ENCODE data around the gene SLC5A1.

Gene SLC5A1

GRCh38 chr22:32055069-32055468 is 12.0 kb downstream of the SLC5A1 start:
- H3K4me3 ChIP-seq (ENCODE audit: low read length) = no peak overlapping the region
- no peak overlapping the region for H3K9ac ChIP-seq (ENCODE audit: low read length)
- H3K36me3 ChIP-seq (ENCODE audit: control insufficient read depth, insufficient read depth, low read length) = no peaks in the 10 kb centered on the region
- no peaks in the 10 kb centered on the region for H3K4me1 ChIP-seq (ENCODE audit: control insufficient read depth, insufficient read depth, low read length)
- H3K27ac ChIP-seq (ENCODE audit: low read depth, low read length) = no peak overlapping the region
- no peaks in the 10 kb centered on the region for H3K27me3 ChIP-seq (ENCODE audit: control insufficient read depth, insufficient read depth, low read length)

DNA sequence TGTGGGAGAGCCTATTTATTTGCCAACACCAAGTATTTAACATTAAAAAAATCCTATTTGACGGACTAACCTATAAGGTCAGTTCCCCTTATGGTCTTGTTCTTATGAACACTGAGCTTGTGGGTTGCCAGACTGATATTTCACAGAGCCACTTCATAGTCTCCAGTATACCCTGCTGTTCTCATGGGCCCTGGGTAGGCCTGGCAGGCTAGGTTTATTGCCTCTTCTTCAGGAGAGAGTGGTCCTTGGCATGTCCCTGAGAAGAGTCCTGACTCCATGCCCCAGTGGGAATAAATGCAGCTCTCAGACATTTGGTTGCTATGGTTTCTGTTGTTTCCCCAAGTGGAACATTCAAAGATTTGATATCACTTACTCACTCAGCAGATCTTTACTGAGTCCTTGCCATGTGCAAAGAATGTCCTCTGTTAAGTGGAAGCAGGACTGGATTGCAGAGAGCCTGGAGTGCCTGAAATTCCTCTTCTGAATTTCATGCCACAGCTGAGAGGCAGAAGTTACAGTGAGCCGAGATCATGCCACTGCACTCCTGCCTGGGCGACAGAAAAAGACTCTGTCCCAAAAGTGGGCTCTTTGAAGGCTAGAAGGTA is 15.7 kb downstream of the SLC5A1 start:
- Histone ChIP-seq H3K4me3 (ENCODE audit: low read length) (no peak overlapping the region), H3K27me3 (ENCODE audit: control insufficient read depth, insufficient read depth, low read length) (no peaks in the 10 kb centered on the region), H3K27ac (ENCODE audit: low read depth, low read length) (no peak overlapping the region), H3K4me1 (ENCODE audit: control insufficient read depth, insufficient read depth, low read length) (no peaks in the 10 kb centered on the region), H3K36me3 (ENCODE audit: control insufficient read depth, insufficient read depth, low read length) (no peaks in the 10 kb centered on the region), H3K9ac (ENCODE audit: low read length) (no peak overlapping the region)

GRCh38 chr22:32059426-32059825 is 16.4 kb downstream of the SLC5A1 start:
- H3K9ac ChIP-seq (ENCODE audit: low read length) = no peak overlapping the region

GRCh38 chr22:32063701-32064100 is 20.6 kb downstream of the SLC5A1 start:
- H3K4me3 ChIP-seq (ENCODE audit: low read length) = no peak overlapping the region
- no peak overlapping the region for H3K9ac ChIP-seq (ENCODE audit: low read length)
- H3K27ac ChIP-seq (ENCODE audit: low read depth, low read length) = no peak overlapping the region
- no peaks in the 10 kb centered on the region for H3K36me3 ChIP-seq (ENCODE audit: control insufficient read depth, insufficient read depth, low read length)
- H3K4me1 ChIP-seq (ENCODE audit: control insufficient read depth, insufficient read depth, low read length) = no peaks in the 10 kb centered on the region
- no peaks in the 10 kb centered on the region for H3K27me3 ChIP-seq (ENCODE audit: control insufficient read depth, insufficient read depth, low read length)

More at GRCh38 chr22:32059426-32059825, 16.4 kb downstream of the SLC5A1 start:
- no peak overlapping the region for H3K4me3 ChIP-seq (ENCODE audit: low read length)
- H3K36me3 ChIP-seq (ENCODE audit: control insufficient read depth, insufficient read depth, low read length) = no peaks in the 10 kb centered on the region
- H3K27ac ChIP-seq (ENCODE audit: low read depth, low read length) = no peak overlapping the region
- H3K4me1 ChIP-seq (ENCODE audit: control insufficient read depth, insufficient read depth, low read length) = no peaks in the 10 kb centered on the region
- no peaks in the 10 kb centered on the region for H3K27me3 ChIP-seq (ENCODE audit: control insufficient read depth, insufficient read depth, low read length)

DNA sequence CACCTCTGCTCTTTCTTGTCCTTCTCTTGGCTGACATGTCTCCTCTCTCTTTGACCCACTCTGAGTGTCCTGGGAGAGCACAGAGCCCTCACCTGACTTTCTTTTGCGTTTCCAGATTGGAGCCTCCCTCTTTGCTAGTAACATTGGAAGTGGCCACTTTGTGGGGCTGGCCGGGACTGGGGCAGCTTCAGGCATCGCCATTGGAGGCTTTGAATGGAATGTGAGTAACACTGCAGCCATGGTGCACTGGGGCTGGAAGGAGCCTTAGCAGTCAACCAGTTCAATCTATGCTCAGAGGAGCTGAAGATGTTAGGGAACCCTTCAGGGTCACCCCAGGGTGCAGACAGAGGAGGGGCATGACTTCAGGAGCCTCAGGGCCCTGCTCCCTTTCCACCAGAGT is 23.8 kb downstream of the SLC5A1 start:
- Histone ChIP-seq H3K4me1 (ENCODE audit: control insufficient read depth, insufficient read depth, low read length) (no peaks in the 10 kb centered on the region), H3K27ac (ENCODE audit: low read depth, low read length) (no peak overlapping the region), H3K36me3 (ENCODE audit: control insufficient read depth, insufficient read depth, low read length) (no peaks in the 10 kb centered on the region)

GRCh38 chr22:32067613-32068012 is 24.6 kb downstream of the SLC5A1 start:
- H3K27me3 ChIP-seq (ENCODE audit: control insufficient read depth, insufficient read depth, low read length) = no peaks in the 10 kb centered on the region
- no peak overlapping the region for H3K9ac ChIP-seq (ENCODE audit: low read length)
- H3K4me1 ChIP-seq (ENCODE audit: control insufficient read depth, insufficient read depth, low read length) = no peaks in the 10 kb centered on the region
- no peak overlapping the region for H3K4me3 ChIP-seq (ENCODE audit: low read length)
- no peak overlapping the region for H3K27ac ChIP-seq (ENCODE audit: low read depth, low read length)
- no peaks in the 10 kb centered on the region for H3K36me3 ChIP-seq (ENCODE audit: control insufficient read depth, insufficient read depth, low read length)

More for the DNA sequence above, 23.8 kb downstream of the SLC5A1 start:
- no peak overlapping the region for H3K9ac ChIP-seq (ENCODE audit: low read length)
- no peak overlapping the region for H3K4me3 ChIP-seq (ENCODE audit: low read length)
- no peaks in the 10 kb centered on the region for H3K27me3 ChIP-seq (ENCODE audit: control insufficient read depth, insufficient read depth, low read length)

GRCh38 chr22:32069579-32070372 is 26.7 kb downstream of the SLC5A1 start:
- Histone ChIP-seq H3K4me3 (ENCODE audit: low read length) (no peak overlapping the region), H3K27ac (ENCODE audit: low read depth, low read length) (no peak overlapping the region), H3K9ac (ENCODE audit: low read length) (no peak overlapping the region), H3K4me1 (ENCODE audit: control insufficient read depth, insufficient read depth, low read length) (no peaks in the 10 kb centered on the region), H3K27me3 (ENCODE audit: control insufficient read depth, insufficient read depth, low read length) (no peaks in the 10 kb centered on the region), H3K36me3 (ENCODE audit: control insufficient read depth, insufficient read depth, low read length) (no peaks in the 10 kb centered on the region)

- Histone ChIP-seq H3K9ac (ENCODE audit: low read length) (no peak overlapping the region), H3K4me3 (ENCODE audit: low read length) (no peak overlapping the region), H3K4me1 (ENCODE audit: control insufficient read depth, insufficient read depth, low read length) (no peaks in the 10 kb centered on the region), H3K27ac (ENCODE audit: low read depth, low read length) (no peak overlapping the region), H3K36me3 (ENCODE audit: control insufficient read depth, insufficient read depth, low read length) (no peaks in the 10 kb centered on the region), H3K27me3 (ENCODE audit: control insufficient read depth, insufficient read depth, low read length) (no peaks in the 10 kb centered on the region)
Observed at GRCh38 chr22:32073262-32073661, 30.2 kb downstream of the SLC5A1 start.

- H3K27ac ChIP-seq (ENCODE audit: low read depth, low read length) = no peak overlapping the region
- no peak overlapping the region for H3K4me3 ChIP-seq (ENCODE audit: low read length)
- H3K4me1 ChIP-seq (ENCODE audit: control insufficient read depth, insufficient read depth, low read length) = no peaks in the 10 kb centered on the region
- H3K36me3 ChIP-seq (ENCODE audit: control insufficient read depth, insufficient read depth, low read length) = no peaks in the 10 kb centered on the region
- no peaks in the 10 kb centered on the region for H3K27me3 ChIP-seq (ENCODE audit: control insufficient read depth, insufficient read depth, low read length)
- H3K9ac ChIP-seq (ENCODE audit: low read length) = no peak overlapping the region
Observed at GRCh38 chr22:32073823-32074380, 30.8 kb downstream of the SLC5A1 start.

DNA sequence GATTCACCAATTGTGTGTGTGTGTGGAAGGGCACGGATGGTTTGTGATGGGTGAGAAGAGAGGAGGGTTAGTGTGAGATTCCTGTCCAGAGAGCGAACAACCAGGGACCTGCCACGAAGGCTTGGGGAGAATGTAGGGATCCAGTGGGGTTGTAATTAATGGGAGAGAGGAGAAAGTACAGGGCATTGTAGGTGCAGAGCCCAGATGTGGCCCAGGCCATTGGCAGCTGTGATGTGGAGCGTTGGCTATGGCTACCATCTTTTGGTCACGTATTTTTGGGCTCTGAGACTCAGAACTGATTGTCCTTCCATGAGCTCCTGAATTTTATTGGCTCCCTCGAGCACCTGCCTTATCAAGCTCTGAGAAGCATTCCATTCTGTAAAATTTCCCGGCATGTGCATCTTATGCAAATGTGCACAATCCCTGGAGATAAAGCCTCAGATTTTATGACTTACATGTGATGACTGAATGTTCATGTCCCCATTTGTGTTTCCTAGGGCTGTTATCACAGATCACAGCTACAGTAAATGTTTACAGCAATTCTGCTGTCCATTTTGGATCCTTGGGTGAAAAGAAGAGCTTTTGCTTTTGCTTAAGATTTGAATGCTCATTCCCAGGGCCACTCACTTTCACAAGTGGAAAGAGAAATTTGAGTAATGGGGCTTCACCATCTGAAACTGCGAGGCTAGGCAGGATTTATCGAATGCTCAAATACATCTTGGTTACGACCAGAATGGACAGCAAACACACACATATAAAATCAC is 33.1 kb downstream of the SLC5A1 start:
- H3K9ac ChIP-seq (ENCODE audit: low read length) = no peak overlapping the region
- H3K27me3 ChIP-seq (ENCODE audit: control insufficient read depth, insufficient read depth, low read length) = no peaks in the 10 kb centered on the region
- no peaks in the 10 kb centered on the region for H3K36me3 ChIP-seq (ENCODE audit: control insufficient read depth, insufficient read depth, low read length)
- no peak overlapping the region for H3K4me3 ChIP-seq (ENCODE audit: low read length)
- H3K4me1 ChIP-seq (ENCODE audit: control insufficient read depth, insufficient read depth, low read length) = no peaks in the 10 kb centered on the region
- no peak overlapping the region for H3K27ac ChIP-seq (ENCODE audit: low read depth, low read length)

DNA sequence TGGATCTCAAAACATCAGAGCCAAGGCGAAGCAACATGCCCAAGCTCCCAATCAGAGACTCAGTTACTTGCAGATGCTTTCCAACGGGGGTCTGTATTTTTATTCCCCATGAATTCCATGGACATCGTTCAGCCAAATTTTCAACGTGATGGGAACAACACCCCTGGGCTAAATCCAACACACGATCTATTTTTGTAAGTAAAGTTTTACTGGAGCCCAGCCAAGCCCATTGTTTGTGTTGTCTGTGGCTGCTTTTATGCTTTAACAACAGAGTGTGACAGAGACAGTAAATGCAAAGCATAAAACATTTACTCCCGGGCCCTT is 33.7 kb downstream of the SLC5A1 start:
- no peaks in the 10 kb centered on the region for H3K27me3 ChIP-seq (ENCODE audit: control insufficient read depth, insufficient read depth, low read length)
- no peaks in the 10 kb centered on the region for H3K4me1 ChIP-seq (ENCODE audit: control insufficient read depth, insufficient read depth, low read length)
- no peak overlapping the region for H3K4me3 ChIP-seq (ENCODE audit: low read length)
- H3K36me3 ChIP-seq (ENCODE audit: control insufficient read depth, insufficient read depth, low read length) = no peaks in the 10 kb centered on the region
- no peak overlapping the region for H3K27ac ChIP-seq (ENCODE audit: low read depth, low read length)
- no peak overlapping the region for H3K9ac ChIP-seq (ENCODE audit: low read length)

DNA sequence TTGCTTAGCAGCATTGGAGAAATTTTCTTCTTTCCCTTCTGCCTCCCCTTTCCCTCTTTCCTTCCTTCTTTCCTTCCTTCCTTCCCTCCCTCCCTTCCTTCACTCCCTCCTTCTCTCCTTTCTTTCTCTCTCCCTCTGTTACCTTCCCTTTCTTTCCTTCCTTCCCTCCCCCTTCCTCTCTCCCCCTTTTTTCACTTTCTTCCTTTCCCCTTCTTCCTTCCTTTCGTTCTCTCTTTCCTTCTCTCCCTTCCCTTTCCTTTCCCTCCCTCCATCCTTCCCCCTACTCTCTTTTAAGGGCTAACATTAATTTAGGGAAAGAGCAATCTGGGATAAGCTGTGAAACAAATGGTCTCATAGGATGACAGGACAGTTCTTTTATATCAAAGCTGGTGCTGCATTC is 34.1 kb downstream of the SLC5A1 start:
- Histone ChIP-seq H3K36me3 (ENCODE audit: control insufficient read depth, insufficient read depth, low read length) (no peaks in the 10 kb centered on the region), H3K27ac (ENCODE audit: low read depth, low read length) (no peak overlapping the region)

More for the DNA sequence above, 34.1 kb downstream of the SLC5A1 start:
- no peaks in the 10 kb centered on the region for H3K27me3 ChIP-seq (ENCODE audit: control insufficient read depth, insufficient read depth, low read length)
- no peaks in the 10 kb centered on the region for H3K4me1 ChIP-seq (ENCODE audit: control insufficient read depth, insufficient read depth, low read length)
- no peak overlapping the region for H3K9ac ChIP-seq (ENCODE audit: low read length)
- H3K4me3 ChIP-seq (ENCODE audit: low read length) = no peak overlapping the region

All from rectal smooth muscle tissue (tissue), 1 donor.